H9 (cell line): ENCODE results near the gene FAM149A. TPM values are rescaled to one million over a fixed set of nuclear protein-coding genes. Genes with fewer than 3 reads are reported as not detected.

Experiments used
- DNase-seq: peaks from one replicate; pipeline ENCODE4 v3.0.0-alpha.2; 2017
- H2AFZ ChIP-seq: one replicate; pipeline ENCODE4 v1.6.1; 2013; ENCODE audit warnings: mild to moderate bottlenecking, low read length, control low read depth, moderate library complexity
- H2AK5ac ChIP-seq: 2 replicates; pipeline ENCODE4 v1.6.1; 2013; ENCODE audit warnings: low read length, control low read depth, mixed read lengths; ENCODE audit not compliant: insufficient read length
- H2BK120ac ChIP-seq: one replicate; pipeline ENCODE4 v1.6.1; 2013; ENCODE audit warnings: low read depth, mild to moderate bottlenecking, low read length, control low read depth, inconsistent platforms; ENCODE audit not compliant: poor library complexity, severe bottlenecking
- H2BK12ac ChIP-seq: 2 replicates; pipeline ENCODE4 v1.6.1; 2013; ENCODE audit warnings: low read length, control low read depth, mixed read lengths, low read depth; ENCODE audit not compliant: insufficient read length
- H2BK15ac ChIP-seq: 2 replicates; pipeline ENCODE4 v1.6.1; 2013; ENCODE audit warnings: low read depth, low read length, control low read depth
- H2BK20ac ChIP-seq: one replicate; pipeline ENCODE4 v1.6.1; 2013; ENCODE audit warnings: low read depth, mild to moderate bottlenecking, low read length, control low read depth, inconsistent platforms; ENCODE audit not compliant: poor library complexity, severe bottlenecking
- H2BK5ac ChIP-seq: 2 replicates; pipeline ENCODE4 v1.6.1; 2013; ENCODE audit warnings: low read length, control low read depth, mixed read lengths; ENCODE audit not compliant: insufficient read length
- H3K14ac ChIP-seq: 2 replicates; pipeline ENCODE4 v1.6.1; 2013; ENCODE audit warnings: low read length, control low read depth; ENCODE audit not compliant: insufficient read depth
- H3K18ac ChIP-seq: 2 replicates; pipeline ENCODE4 v1.6.1; 2013; ENCODE audit warnings: low read depth, mild to moderate bottlenecking, mixed read lengths, low read length, control low read depth; ENCODE audit not compliant: insufficient read length
- H3K23ac ChIP-seq: 2 replicates; pipeline ENCODE4 v1.6.1; 2013; ENCODE audit warnings: low read length, control low read depth, mixed read lengths, low read depth; ENCODE audit not compliant: insufficient read length
- H3K23me2 ChIP-seq: 2 replicates; pipeline ENCODE4 v1.6.1; 2013; ENCODE audit warnings: low read depth, mild to moderate bottlenecking, mixed read lengths, low read length, control low read depth; ENCODE audit not compliant: insufficient read length, poor library complexity, severe bottlenecking
- H3K27ac ChIP-seq: 2 replicates; pipeline ENCODE4 v1.5.1; 2013; ENCODE audit warnings: low read length, control low read depth, mixed read lengths, low read depth; ENCODE audit not compliant: insufficient read length
- H3K27me3 ChIP-seq: 2 replicates; pipeline ENCODE4 v1.6.1; 2013; ENCODE audit warnings: low read length, control low read depth, inconsistent platforms; ENCODE audit not compliant: insufficient read depth
- H3K4ac ChIP-seq: 2 replicates; pipeline ENCODE4 v1.6.1; 2013; ENCODE audit warnings: low read depth, mild to moderate bottlenecking, control low read depth, inconsistent platforms, low read length, moderate library complexity
- H3K4me1 ChIP-seq: 2 replicates; pipeline ENCODE4 v1.6.1; 2013; ENCODE audit warnings: low read length, control low read depth, inconsistent platforms; ENCODE audit not compliant: insufficient read depth
- H3K4me2 ChIP-seq: 2 replicates; pipeline ENCODE4 v1.6.1; 2013; ENCODE audit warnings: low read length, control low read depth, mixed read lengths; ENCODE audit not compliant: insufficient read length, insufficient read depth
- H3K56ac ChIP-seq: 2 replicates; pipeline ENCODE4 v1.6.1; 2013; ENCODE audit warnings: low read depth, mild to moderate bottlenecking, mixed read lengths, low read length, control low read depth; ENCODE audit not compliant: insufficient read length
- H3K79me1 ChIP-seq: 2 replicates; pipeline ENCODE4 v1.6.1; 2013; ENCODE audit warnings: low read depth, mild to moderate bottlenecking, moderate library complexity, low read length, control low read depth, inconsistent platforms; ENCODE audit not compliant: insufficient read depth, poor library complexity, severe bottlenecking
- H3K79me2 ChIP-seq: 2 replicates; pipeline ENCODE4 v1.6.1; 2013; ENCODE audit warnings: low read length, control low read depth, inconsistent platforms; ENCODE audit not compliant: insufficient read depth
- H3K9ac ChIP-seq: 2 replicates; pipeline ENCODE4 v1.6.1; 2013; ENCODE audit warnings: low read length, control low read depth, mixed read lengths; ENCODE audit not compliant: insufficient read length; ENCODE audit errors: extremely low read depth
- H3K9me3 ChIP-seq: one replicate; pipeline ENCODE4 v1.6.1; 2013; ENCODE audit warnings: low read depth, low read length, inconsistent platforms; ENCODE audit not compliant: control insufficient read depth
- H3T11ph ChIP-seq: one replicate; pipeline ENCODE4 v1.6.1; 2013; ENCODE audit warnings: mild to moderate bottlenecking, low read length, control low read depth, inconsistent platforms
- H4K20me1 ChIP-seq: one replicate; pipeline ENCODE4 v1.6.1; 2013; ENCODE audit not compliant: control insufficient read depth, insufficient read length, insufficient read depth
- H4K5ac ChIP-seq: 2 replicates; pipeline ENCODE4 v1.6.1; 2013; ENCODE audit warnings: low read depth, mild to moderate bottlenecking, mixed read lengths, low read length, control low read depth; ENCODE audit not compliant: insufficient read length
- H4K8ac ChIP-seq: replicated peaks from 2 replicates; pipeline ENCODE4 v1.6.1; 2013; ENCODE audit warnings: low read length, control low read depth, mixed read lengths, low read depth; ENCODE audit not compliant: insufficient read length
- H4K91ac ChIP-seq: 2 replicates; pipeline ENCODE4 v1.6.1; 2013; ENCODE audit warnings: low read depth, mild to moderate bottlenecking, moderate library complexity, mixed read lengths, low read length, control low read depth; ENCODE audit not compliant: insufficient read length
- H3K27ac Mint-ChIP-seq, 3 experiments: 2 replicates in 2 of 3; 3 replicates in 1 of 3; pipeline ENCODE4 v1.8.0; 2020 to 2021; ENCODE audit warnings: mixed read lengths in 3 of 3, mild to moderate bottlenecking in 1 of 3, moderate library complexity in 1 of 3
- H3K27me3 Mint-ChIP-seq: 2 replicates; pipeline ENCODE4 v1.8.0; 2021; ENCODE audit warnings: low read depth, mild to moderate bottlenecking, moderate library complexity, mixed read lengths
- H3K36me3 Mint-ChIP-seq, 3 experiments: 2 replicates in 2 of 3; 3 replicates in 1 of 3; pipeline ENCODE4 v1.8.0; 2020 to 2021; ENCODE audit warnings: low read depth in 3 of 3, mixed read lengths in 3 of 3; ENCODE audit not compliant: insufficient read depth in 1 of 3
- H3K4me1 Mint-ChIP-seq, 2 experiments: 2 replicates each; pipeline ENCODE4 v1.8.0; 2020; ENCODE audit warnings: mixed read lengths in 2 of 2
- H3K4me3 Mint-ChIP-seq, 2 experiments: 2 replicates in 1 of 2; 3 replicates in 1 of 2; pipeline ENCODE4 v1.8.0; 2020 to 2021; ENCODE audit warnings: mild to moderate bottlenecking in 2 of 2, mixed read lengths in 2 of 2, moderate library complexity in 1 of 2
- H3K9me3 Mint-ChIP-seq, 2 experiments: 2 replicates in 1 of 2; 3 replicates in 1 of 2; pipeline ENCODE4 v1.8.0; 2020; ENCODE audit warnings: mild to moderate bottlenecking in 2 of 2, mixed read lengths in 2 of 2, moderate library complexity in 1 of 2
- WGBS: extraction: QIAGEN DNeasy Blood & Tissue Kit; methylation state at CpG from one replicate; pipeline ENCODE4 v1.1.7; 2013; ENCODE audit warnings: missing lambda C conversion rate, low lambda C conversion rate, mixed read lengths; ENCODE audit not compliant: insufficient read length; ENCODE audit errors: extremely low coverage; 5-methylcytosine and 5-hydroxymethylcytosine counted together
- total RNA-seq: library from RNA; stranded (reverse); gene quantifications from 2 replicates; pipeline ENCODE4 v1.2.1, GENCODE V29; 2021
- TF ChIP-seq, protein P1 (sequence below): fragments of 200-600 bp; sonication (generic); conservative IDR thresholded peaks from 3 replicates; pipeline ENCODE4 v1.8.0; 2021; ENCODE audit warnings: antibody characterized with exemption, mild to moderate bottlenecking

Gene FAM149A
- total RNA-seq, 1 experiment from 2014 or later, result 5.9 TPM

- H4K8ac ChIP-seq, result no peak overlapping the region
- no peaks in the 10 kb centered on the region for H3K9me3 ChIP-seq
- no peak overlapping the region for H2BK15ac ChIP-seq
- no peak overlapping the region for H3K56ac ChIP-seq
- peaks cover 4% of the 10 kb centered on the region; the same call in 1 of the 2 replicates for H3K4me1 ChIP-seq
- no peaks in the 10 kb centered on the region for H4K20me1 ChIP-seq
- no peaks in the 10 kb centered on the region; the same call in 1 of the 2 replicates for H3K27me3 Mint-ChIP-seq
- no peak overlapping the region for H3K23ac ChIP-seq
- no peak overlapping the region for H3K27ac ChIP-seq
- H3K4me2 ChIP-seq, result no peak overlapping the region
- no peak overlapping the region for H3K18ac ChIP-seq
- no peak overlapping the region for H3K4ac ChIP-seq
- no peak overlapping the region for H3K4me3 Mint-ChIP-seq
- no peak overlapping the region for H2BK12ac ChIP-seq
- DNase-seq, result no peak
- no CpG with 5 or more reads among the region's 2 CpGs for WGBS
- no peak overlapping the region for H2BK120ac ChIP-seq
- H4K91ac ChIP-seq, result no peak overlapping the region
- H3K27me3 ChIP-seq, result no peaks in the 10 kb centered on the region
- H2BK5ac ChIP-seq, result no peak overlapping the region
- H3K36me3 Mint-ChIP-seq, result no peaks in the 10 kb centered on the region
- no peak overlapping the region for H3T11ph ChIP-seq
- no peak overlapping the region for H2AFZ ChIP-seq
- no peak overlapping the region for H3K9ac ChIP-seq
- no peak overlapping the region for H3K27ac Mint-ChIP-seq
- no peak overlapping the region for H3K14ac ChIP-seq
- no peaks in the 10 kb centered on the region for H3K9me3 Mint-ChIP-seq
- no peak overlapping the region for H2AK5ac ChIP-seq
- H3K79me2 ChIP-seq, result no peaks in the 10 kb centered on the region
- no peak overlapping the region for H2BK20ac ChIP-seq
- H4K5ac ChIP-seq, result no peak overlapping the region
- peaks cover 29% of the 10 kb centered on the region in 2 experiments for H3K4me1 Mint-ChIP-seq
- TF ChIP-seq, protein P1, sequence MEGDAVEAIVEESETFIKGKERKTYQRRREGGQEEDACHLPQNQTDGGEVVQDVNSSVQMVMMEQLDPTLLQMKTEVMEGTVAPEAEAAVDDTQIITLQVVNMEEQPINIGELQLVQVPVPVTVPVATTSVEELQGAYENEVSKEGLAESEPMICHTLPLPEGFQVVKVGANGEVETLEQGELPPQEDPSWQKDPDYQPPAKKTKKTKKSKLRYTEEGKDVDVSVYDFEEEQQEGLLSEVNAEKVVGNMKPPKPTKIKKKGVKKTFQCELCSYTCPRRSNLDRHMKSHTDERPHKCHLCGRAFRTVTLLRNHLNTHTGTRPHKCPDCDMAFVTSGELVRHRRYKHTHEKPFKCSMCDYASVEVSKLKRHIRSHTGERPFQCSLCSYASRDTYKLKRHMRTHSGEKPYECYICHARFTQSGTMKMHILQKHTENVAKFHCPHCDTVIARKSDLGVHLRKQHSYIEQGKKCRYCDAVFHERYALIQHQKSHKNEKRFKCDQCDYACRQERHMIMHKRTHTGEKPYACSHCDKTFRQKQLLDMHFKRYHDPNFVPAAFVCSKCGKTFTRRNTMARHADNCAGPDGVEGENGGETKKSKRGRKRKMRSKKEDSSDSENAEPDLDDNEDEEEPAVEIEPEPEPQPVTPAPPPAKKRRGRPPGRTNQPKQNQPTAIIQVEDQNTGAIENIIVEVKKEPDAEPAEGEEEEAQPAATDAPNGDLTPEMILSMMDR, result no peak
- H3K79me1 ChIP-seq, result no peaks in the 10 kb centered on the region
- H3K23me2 ChIP-seq, result no peaks in the 10 kb centered on the region
Observed at GRCh38 chr4:186131935-186132334, 27.4 kb downstream of the FAM149A start.
